ENCODE measurements around the gene CD44. TPM values are rescaled to one million over a fixed set of nuclear protein-coding genes. Genes with fewer than 3 reads are reported as not detected.

The CD44 gene
- polyA plus RNA-seq, 1 of the 3 experiments (the other 2 are of a cell fraction): 457 TPM

DNA sequence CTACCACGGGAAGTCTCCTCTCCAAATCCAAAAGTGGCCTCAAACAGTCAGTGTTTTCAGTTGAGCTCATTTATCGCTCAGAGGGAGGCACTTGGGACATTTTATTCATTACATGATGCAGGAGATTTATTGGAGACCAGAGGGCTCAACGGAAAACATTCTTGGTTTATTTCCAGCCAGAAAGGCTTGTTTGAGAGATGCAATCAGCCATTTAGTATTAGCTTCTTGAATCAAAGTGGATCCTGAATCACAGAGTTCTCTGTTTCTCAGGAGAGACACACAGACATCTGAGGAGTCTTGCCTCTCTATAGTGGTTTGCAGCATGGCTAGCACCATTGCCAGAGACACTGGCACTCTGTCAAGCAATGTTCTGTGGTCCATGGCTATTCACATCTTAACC is 31.5 kb downstream of the CD44 start:
- H3K79me2 ChIP-seq (ENCODE audit: insufficient read depth): peaks cover 96% of the 10 kb centered on the region
- H3K9me3 ChIP-seq: no peaks in the 10 kb centered on the region
- peak; percentile 49 for TF ChIP-seq PBX3 (IDR thresholded peaks at IDR 0.05)
- no peak for TF ChIP-seq EP300 (IDR thresholded peaks at IDR 0.05; ENCODE audit: borderline replicate concordance in 1 of 2, low read depth in 1 of 2, low read length in 1 of 2)
- TF ChIP-seq, protein P1, sequence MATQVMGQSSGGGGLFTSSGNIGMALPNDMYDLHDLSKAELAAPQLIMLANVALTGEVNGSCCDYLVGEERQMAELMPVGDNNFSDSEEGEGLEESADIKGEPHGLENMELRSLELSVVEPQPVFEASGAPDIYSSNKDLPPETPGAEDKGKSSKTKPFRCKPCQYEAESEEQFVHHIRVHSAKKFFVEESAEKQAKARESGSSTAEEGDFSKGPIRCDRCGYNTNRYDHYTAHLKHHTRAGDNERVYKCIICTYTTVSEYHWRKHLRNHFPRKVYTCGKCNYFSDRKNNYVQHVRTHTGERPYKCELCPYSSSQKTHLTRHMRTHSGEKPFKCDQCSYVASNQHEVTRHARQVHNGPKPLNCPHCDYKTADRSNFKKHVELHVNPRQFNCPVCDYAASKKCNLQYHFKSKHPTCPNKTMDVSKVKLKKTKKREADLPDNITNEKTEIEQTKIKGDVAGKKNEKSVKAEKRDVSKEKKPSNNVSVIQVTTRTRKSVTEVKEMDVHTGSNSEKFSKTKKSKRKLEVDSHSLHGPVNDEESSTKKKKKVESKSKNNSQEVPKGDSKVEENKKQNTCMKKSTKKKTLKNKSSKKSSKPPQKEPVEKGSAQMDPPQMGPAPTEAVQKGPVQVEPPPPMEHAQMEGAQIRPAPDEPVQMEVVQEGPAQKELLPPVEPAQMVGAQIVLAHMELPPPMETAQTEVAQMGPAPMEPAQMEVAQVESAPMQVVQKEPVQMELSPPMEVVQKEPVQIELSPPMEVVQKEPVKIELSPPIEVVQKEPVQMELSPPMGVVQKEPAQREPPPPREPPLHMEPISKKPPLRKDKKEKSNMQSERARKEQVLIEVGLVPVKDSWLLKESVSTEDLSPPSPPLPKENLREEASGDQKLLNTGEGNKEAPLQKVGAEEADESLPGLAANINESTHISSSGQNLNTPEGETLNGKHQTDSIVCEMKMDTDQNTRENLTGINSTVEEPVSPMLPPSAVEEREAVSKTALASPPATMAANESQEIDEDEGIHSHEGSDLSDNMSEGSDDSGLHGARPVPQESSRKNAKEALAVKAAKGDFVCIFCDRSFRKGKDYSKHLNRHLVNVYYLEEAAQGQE (IDR thresholded peaks at IDR 0.05; ENCODE audit: low read depth, low read length): no peak
- no peak for TF ChIP-seq CTCF (IDR thresholded peaks at IDR 0.05)
- TF ChIP-seq, protein P2, sequence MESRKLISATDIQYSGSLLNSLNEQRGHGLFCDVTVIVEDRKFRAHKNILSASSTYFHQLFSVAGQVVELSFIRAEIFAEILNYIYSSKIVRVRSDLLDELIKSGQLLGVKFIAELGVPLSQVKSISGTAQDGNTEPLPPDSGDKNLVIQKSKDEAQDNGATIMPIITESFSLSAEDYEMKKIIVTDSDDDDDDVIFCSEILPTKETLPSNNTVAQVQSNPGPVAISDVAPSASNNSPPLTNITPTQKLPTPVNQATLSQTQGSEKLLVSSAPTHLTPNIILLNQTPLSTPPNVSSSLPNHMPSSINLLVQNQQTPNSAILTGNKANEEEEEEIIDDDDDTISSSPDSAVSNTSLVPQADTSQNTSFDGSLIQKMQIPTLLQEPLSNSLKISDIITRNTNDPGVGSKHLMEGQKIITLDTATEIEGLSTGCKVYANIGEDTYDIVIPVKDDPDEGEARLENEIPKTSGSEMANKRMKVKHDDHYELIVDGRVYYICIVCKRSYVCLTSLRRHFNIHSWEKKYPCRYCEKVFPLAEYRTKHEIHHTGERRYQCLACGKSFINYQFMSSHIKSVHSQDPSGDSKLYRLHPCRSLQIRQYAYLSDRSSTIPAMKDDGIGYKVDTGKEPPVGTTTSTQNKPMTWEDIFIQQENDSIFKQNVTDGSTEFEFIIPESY (IDR thresholded peaks at IDR 0.05; ENCODE audit: borderline replicate concordance, low read depth): no peak
- TF ChIP-seq ELF1 (IDR thresholded peaks at IDR 0.05): no peak
- TF ChIP-seq EZH2phosphoT487 (IDR thresholded peaks at IDR 0.05; ENCODE audit: borderline replicate concordance, low read depth): no peak
- TF ChIP-seq JUND (IDR thresholded peaks at IDR 0.05): 0 out of 2 replicates have a peak, but pooled peaks have one; percentile 4
- H3K27ac ChIP-seq (ENCODE audit: low read depth in 2 of 2, low read length in 1 of 2): peak overlapping the region in 1 of 2 experiments; percentile 88; a peak in 2 of 4 replicates
- no peak overlapping the region for H2AFZ ChIP-seq (ENCODE audit: low read depth)
- H3K27me3 ChIP-seq (ENCODE audit: insufficient read depth): no peaks in the 10 kb centered on the region
- ChIA-PET CTCF (interaction anchor here (0.6 to 1.4 kb wide), 3 partner anchors 9 to 221 kb away, joined by 3 to 4 read pairs (median 4); no protein-coding TSS in a partner anchor), POLR2A (no interaction called here)
- H3K4me3 ChIP-seq (ENCODE audit: low read depth in 2 of 2, low read length in 1 of 2): no peak overlapping the region
- WGBS (ENCODE audit: low lambda C conversion rate): 66% methylated on average over 3 of the region's 3 CpGs
- peak overlapping the region; percentile 8 for H3K4me2 ChIP-seq
- peaks cover 9 to 71% of the 10 kb centered on the region in 2 experiments for H3K4me1 ChIP-seq (ENCODE audit: control insufficient read depth in 1 of 2, insufficient read depth in 2 of 2, low read depth in 1 of 2, low read length in 1 of 2)
- no peak overlapping the region for H3K9ac ChIP-seq
- peaks cover 64% of the 10 kb centered on the region for H3F3A ChIP-seq (replicated peaks; ENCODE audit: insufficient read depth)
- H3K36me3 ChIP-seq (replicated peaks in 1 of 2; ENCODE audit: control insufficient read depth in 1 of 2, insufficient read depth in 2 of 2, low read length in 1 of 2): peaks cover 0 to 28% of the 10 kb centered on the region in 2 experiments
- DNase-seq: no peak
- H4K20me1 ChIP-seq (ENCODE audit: insufficient read depth): no peaks in the 10 kb centered on the region
- H3K9me2 ChIP-seq: no peaks in the 10 kb centered on the region
